AG10803 (cell line): ENCODE results near the gene NCAPD2.

Experiments used
- DNase-seq: peaks from one replicate; pipeline ENCODE4 v3.0.0; 2010; ENCODE audit warnings: low read depth
- H3K4me3 ChIP-seq: 2 replicates; pipeline ENCODE4 v1.5.1; 2011; ENCODE audit warnings: mild to moderate bottlenecking, low read length, control low read depth
- TF ChIP-seq, protein P1 (sequence below): conservative IDR thresholded peaks from 2 replicates; pipeline ENCODE4 v1.5.1; 2011; ENCODE audit warnings: mild to moderate bottlenecking, low read length, control low read depth, inconsistent platforms

Gene NCAPD2

DNA sequence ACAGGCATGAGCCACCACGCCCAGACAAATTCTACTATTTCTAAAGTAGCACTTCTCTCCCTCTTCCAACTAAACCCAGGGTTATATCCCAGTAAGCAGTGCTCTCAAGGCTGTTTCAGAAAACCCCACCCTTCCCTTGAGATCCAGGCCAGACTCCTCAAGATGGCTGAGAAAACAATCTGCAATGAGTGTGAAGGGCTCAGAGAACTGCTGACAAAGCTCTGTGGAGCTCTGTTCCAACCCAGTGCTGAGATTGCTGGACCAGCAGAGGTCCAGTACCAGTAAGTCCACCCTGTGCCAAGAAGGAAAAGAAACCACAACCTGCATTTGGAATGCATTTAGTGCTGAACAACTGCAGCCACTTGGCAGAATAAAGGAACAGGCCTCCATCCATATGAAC, 65.6 kb downstream of the NCAPD2 start:
- TF ChIP-seq, protein P1, sequence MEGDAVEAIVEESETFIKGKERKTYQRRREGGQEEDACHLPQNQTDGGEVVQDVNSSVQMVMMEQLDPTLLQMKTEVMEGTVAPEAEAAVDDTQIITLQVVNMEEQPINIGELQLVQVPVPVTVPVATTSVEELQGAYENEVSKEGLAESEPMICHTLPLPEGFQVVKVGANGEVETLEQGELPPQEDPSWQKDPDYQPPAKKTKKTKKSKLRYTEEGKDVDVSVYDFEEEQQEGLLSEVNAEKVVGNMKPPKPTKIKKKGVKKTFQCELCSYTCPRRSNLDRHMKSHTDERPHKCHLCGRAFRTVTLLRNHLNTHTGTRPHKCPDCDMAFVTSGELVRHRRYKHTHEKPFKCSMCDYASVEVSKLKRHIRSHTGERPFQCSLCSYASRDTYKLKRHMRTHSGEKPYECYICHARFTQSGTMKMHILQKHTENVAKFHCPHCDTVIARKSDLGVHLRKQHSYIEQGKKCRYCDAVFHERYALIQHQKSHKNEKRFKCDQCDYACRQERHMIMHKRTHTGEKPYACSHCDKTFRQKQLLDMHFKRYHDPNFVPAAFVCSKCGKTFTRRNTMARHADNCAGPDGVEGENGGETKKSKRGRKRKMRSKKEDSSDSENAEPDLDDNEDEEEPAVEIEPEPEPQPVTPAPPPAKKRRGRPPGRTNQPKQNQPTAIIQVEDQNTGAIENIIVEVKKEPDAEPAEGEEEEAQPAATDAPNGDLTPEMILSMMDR = no peak
- H3K4me3 ChIP-seq = no peak overlapping the region
- DNase-seq = no peak

DNA sequence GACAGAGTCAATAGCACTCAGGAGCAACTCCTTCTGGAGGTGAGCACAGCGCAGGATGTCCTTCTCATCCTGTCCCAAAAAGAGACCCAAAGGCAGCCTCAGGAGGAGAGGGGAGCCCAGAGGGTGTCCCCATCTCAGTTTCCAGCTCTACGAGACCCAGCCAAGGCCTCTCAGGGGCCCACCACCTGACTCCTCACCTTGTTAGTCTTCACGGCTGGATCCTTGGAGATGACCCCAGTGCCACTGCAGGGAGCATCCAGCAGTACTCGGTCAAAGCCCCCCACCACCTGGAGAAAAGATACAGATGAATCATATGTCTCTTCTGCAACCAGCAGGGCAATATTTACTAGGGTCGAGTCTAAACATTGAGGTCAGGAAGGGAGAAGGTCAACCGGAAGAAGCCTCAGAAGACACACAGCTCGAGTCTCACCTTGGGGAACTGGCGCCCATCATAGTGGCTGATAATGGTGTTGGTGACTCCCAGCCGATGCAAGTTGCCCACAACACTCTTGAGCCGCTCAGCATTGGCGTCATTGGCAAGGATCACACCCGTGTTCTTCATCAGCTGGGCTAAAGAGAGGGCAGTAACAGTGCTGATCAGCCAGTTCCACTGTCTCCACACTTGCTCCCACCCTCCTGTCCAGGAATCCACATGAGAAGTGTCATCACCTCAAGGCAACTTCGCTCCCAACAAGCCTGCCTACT, 66.8 kb downstream of the NCAPD2 start:
- DNase-seq = no peak
- no peak overlapping the region for H3K4me3 ChIP-seq
- TF ChIP-seq, protein P1 = no peak

DNA sequence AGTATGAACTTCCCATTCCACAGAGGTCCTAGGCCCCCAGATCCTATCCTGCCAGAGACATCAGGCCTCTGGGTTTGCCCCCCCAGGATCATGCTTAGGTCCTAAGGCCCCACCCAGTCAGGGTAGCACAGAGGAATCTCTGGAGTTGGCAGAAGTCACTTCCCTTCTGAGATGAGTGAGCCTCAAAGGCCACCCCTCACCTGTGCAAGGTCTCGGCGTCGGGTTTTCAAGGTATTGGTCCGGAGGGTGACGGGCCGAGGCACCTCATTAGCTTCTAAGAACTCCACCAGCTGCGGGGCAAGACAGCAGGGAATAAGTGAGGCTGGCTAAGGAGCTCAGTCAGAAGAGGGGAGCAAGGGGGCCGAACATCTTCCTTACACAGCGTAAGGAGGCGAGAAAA, 69.0 kb downstream of the NCAPD2 start:
- TF ChIP-seq, protein P1 = no peak
- H3K4me3 ChIP-seq = no peak overlapping the region
- no peak for DNase-seq

DNA sequence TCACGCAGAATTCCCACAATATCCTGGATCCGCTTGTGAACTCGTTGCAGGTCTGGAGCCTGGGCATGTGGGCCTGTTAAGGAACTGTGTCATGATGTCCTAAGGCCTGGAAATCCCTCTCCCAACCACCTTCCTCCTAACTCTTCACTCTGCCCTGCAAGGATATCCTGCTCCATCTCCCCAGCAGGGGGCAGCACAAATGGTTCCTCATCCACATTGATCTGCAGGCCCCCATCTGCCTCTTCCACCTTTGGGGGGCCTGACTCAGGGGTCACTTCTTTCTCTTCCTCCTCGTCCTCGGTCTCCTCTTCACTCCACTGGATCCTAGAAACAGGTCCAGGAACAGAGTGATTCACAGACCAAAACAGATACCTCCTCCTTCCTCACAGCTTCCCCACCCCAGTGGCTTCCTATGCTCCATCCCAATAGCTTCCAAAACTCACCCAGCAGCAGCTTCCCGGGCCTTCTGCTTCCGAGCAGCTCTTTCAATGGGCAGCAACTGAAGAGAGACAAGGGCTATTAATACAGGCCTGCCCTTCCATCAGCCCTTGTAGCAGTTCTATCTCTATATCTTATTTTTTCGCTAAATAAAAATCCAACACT, 69.6 kb downstream of the NCAPD2 start:
- DNase-seq = peak; percentile 41
- TF ChIP-seq, protein P1 = peak; percentile 77

DNA sequence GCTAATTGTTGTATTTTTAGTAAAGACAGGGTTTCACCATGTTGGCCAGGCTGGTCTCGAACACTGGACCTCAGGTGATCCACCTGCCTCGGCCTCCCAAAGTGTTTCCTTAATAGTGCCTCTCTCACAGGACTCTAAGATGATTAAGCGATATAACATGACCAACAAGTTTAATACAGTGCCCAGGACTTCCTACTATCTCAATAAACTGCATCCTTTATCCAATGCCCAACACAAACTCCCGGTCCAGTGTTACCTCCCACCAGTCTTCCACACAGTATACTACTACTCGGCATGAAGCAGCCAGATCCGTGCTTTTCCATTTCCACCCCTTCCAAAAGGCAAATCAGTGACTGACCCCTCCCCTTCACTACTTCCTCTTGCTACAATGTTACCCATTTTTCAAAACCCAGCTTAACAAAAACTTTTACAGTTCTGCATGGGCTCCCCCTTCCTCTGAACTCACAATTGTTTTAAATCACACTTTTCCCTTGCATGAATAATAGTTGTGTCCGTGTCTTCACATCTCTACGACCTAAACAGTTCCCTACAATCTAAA, 73.3 kb downstream of the NCAPD2 start:
- H3K4me3 ChIP-seq = peak overlapping the region; percentile 98
- TF ChIP-seq, protein P1 = no peak
- DNase-seq = no peak

More for the DNA sequence above, 69.6 kb downstream of the NCAPD2 start:
- H3K4me3 ChIP-seq = no peak overlapping the region

DNA sequence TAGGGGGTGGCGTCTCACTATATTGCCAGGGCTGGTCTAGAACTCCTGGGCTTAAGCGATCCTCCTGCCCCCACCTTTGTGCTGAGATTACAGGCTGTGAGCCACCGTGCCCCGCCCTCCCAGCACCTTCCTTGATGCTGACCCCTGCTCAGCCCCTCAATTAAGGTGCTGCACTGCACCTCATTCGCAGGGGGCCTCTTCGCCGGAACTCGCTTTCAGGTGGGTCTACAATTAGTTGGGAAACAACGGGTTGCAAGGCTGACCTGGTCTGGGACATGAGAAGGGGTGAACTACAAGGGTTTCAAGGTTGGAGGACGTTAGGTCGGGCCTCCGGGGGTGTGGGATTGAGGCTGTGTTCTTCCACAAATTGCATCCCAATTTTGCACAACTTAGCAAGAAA, 75.4 kb downstream of the NCAPD2 start:
- no peak overlapping the region for H3K4me3 ChIP-seq
- TF ChIP-seq, protein P1 = no peak
- no peak for DNase-seq

DNA sequence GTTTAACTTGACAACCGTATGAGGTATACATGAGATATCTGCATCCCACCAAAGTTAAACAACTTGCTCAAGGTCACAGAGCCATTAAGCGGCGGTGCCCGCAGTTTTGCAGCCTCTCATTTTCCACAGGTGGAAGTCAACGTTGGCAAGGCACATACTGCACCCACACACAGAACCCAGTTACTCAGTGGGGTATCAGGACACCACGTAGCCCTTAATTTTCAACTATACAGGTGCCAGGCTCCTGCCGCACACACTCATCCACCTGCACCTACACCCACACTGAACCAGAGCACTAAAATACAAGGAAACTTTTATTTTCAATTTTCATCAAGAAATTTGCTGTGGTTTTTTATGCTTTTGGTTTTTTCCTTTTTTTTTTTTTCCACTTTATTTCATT, 75.9 kb downstream of the NCAPD2 start:
- TF ChIP-seq, protein P1 = no peak
- DNase-seq = no peak
- H3K4me3 ChIP-seq = no peak overlapping the region
